ENCODE results near the gene AAGAB. TPM values are rescaled to one million over a fixed set of nuclear protein-coding genes. Genes with fewer than 3 reads are reported as not detected.

The AAGAB gene
- total and polyA plus RNA-seq, 3 donors from 2014 or later, result 36.4 to 40.4 (median 36.6) TPM

DNA sequence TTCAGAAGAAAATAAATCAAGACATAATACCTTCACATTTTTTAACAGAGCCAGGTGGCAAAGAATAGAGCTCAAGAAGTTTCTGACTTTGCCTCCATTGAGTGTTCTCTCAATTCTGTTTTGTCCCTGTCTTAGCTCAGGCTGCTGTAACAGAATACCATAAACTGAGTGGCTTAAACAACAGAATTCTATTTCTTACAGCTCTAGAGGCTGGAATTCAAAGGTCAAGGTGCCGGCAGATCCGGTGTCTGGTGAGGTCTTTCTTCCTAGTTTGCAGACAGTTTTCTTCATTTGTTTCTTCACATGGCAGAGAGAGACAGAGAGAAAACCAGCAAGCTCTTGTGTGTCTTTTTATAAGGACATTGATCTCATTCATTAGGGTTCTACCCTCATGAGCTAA is 25.8 kb upstream of the AAGAB start:
- no peak for DNase-seq
- no peaks in the 10 kb centered on the region for H3K9me3 ChIP-seq
- H3K36me3 ChIP-seq (ENCODE audit: low read depth, missing control alignments), result no peaks in the 10 kb centered on the region
- no peak overlapping the region for H3K27ac ChIP-seq
- no peaks in the 10 kb centered on the region for H3K4me1 ChIP-seq
- WGBS, 2 donors, result 51 to 64% methylated on average over 2 of the region's 2 CpGs
- intact Hi-C loops (cut with DNase I; ENCODE audit: low total_unique reads), result no loop called here
- TF ChIP-seq, protein P1, sequence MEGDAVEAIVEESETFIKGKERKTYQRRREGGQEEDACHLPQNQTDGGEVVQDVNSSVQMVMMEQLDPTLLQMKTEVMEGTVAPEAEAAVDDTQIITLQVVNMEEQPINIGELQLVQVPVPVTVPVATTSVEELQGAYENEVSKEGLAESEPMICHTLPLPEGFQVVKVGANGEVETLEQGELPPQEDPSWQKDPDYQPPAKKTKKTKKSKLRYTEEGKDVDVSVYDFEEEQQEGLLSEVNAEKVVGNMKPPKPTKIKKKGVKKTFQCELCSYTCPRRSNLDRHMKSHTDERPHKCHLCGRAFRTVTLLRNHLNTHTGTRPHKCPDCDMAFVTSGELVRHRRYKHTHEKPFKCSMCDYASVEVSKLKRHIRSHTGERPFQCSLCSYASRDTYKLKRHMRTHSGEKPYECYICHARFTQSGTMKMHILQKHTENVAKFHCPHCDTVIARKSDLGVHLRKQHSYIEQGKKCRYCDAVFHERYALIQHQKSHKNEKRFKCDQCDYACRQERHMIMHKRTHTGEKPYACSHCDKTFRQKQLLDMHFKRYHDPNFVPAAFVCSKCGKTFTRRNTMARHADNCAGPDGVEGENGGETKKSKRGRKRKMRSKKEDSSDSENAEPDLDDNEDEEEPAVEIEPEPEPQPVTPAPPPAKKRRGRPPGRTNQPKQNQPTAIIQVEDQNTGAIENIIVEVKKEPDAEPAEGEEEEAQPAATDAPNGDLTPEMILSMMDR (IDR thresholded peaks at IDR 0.05), result no peak
- no peak for TF ChIP-seq POLR2A (IDR thresholded peaks at IDR 0.05)
- H3K4me3 ChIP-seq, result no peak overlapping the region
- H3K27me3 ChIP-seq, result no peaks in the 10 kb centered on the region

DNA sequence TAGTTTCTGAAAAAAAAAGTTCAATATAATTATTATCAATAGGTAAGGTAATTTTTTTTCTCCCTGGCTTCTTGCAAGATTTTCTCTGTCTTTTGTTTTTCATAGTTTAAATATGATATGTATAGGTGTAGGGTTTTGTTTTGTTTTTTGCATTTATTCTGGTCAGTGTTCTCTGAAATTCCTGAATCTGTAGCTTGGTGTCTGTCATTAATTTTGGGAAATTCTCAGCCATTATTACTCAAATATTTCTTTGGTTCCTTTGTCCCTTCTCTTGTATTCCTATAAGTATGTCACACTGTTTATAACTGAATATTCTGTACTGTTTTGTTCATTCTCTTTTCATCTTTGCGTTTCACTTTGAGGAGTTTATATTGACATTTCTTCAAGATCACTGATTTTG is 22.2 kb upstream of the AAGAB start:
- no peak for DNase-seq
- Histone ChIP-seq H3K9me3 (no peaks in the 10 kb centered on the region), H3K27ac (no peak overlapping the region), H3K27me3 (no peaks in the 10 kb centered on the region), H3K4me1 (no peaks in the 10 kb centered on the region), H3K4me3 (no peak overlapping the region), H3K36me3 (ENCODE audit: low read depth, missing control alignments) (no peaks in the 10 kb centered on the region)
- WGBS, 2 donors, result 96% methylated on average over 1 of the region's 1 CpG
- TF ChIP-seq POLR2A (IDR thresholded peaks at IDR 0.05), result no peak
- TF ChIP-seq, protein P1 (IDR thresholded peaks at IDR 0.05), result no peak
- intact Hi-C loops (cut with DNase I; ENCODE audit: low total_unique reads), result no loop called here

DNA sequence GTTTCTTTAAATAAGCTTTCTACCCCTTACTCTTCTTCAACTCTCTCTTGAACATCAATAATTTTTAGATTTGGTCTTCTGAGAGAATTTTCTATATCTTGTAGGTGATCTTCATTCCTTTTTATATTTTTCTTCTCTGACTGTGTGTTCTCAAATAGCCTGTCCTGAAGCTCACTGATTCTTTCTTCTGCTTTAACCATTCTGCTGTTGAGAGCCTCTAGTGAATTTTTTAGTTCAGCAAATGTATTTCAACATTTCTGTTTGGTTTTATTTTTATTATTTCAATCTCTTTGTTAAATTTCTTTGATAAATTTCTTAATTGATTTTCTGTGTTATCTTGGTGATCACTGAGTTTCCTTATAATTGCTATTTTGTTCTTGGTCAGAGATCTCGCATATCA is 19.8 kb upstream of the AAGAB start:
- H3K4me3 ChIP-seq, result no peak overlapping the region
- no peak overlapping the region for H3K27ac ChIP-seq
- intact Hi-C loops (cut with DNase I; ENCODE audit: low total_unique reads), result no loop called here
- 86 to 89% methylated on average over 1 of the region's 1 CpG for WGBS, 2 donors
- no peak for TF ChIP-seq POLR2A (IDR thresholded peaks at IDR 0.05)
- TF ChIP-seq, protein P1 (IDR thresholded peaks at IDR 0.05), result no peak
- no peak for DNase-seq
- H3K36me3 ChIP-seq (ENCODE audit: low read depth, missing control alignments), result no peaks in the 10 kb centered on the region
- no peaks in the 10 kb centered on the region for H3K4me1 ChIP-seq
- no peaks in the 10 kb centered on the region for H3K27me3 ChIP-seq
- no peaks in the 10 kb centered on the region for H3K9me3 ChIP-seq

DNA sequence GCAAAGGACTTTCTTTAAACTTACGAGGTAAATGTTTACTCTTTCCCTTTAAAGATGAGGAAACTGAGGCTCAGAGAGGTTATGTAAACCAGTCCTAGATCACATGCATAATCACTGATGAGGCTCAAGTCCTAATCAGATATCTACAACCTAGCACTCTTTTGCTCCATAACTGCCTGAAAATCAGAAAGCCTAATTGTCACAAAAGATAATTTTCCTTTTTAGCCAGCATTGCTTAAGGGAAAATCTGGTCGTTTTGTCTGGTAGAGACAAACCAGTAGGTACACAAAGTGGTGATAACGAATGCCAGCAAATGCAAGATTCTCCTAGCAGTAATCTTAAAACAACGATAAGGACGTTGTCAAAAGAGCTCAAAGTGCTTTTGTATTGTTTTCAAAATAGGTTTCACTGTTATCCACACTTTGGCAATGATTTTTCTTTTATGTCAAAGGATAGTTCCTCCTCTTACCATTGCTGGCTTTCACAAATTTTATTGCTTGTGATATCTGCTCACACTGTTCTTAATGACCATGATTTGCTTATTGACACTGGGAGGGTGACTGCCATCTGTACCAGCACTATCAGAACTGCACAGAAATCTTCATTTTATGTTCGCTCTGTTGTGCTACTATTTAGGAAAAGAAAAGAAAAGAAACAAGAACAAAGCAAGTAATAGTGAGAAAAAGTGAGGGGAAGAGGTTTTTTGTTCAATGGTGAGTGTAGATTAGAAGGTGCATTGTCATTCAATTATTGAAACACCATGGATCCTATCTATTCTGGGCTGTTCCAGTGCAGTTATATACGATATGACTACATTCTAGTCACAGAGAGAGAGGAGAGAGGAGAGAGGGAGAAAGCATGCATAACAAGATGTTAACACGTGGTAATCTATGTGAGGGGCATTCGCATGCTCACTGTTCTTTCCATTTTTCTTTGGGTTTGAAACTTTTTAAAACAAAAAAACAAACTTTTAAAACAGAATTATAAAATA is 13.8 kb upstream of the AAGAB start:
- H3K9me3 ChIP-seq, result no peaks in the 10 kb centered on the region
- TF ChIP-seq, protein P1 (IDR thresholded peaks at IDR 0.05), result no peak
- TF ChIP-seq POLR2A (IDR thresholded peaks at IDR 0.05), result no peak
- H3K36me3 ChIP-seq (ENCODE audit: low read depth, missing control alignments), result no peaks in the 10 kb centered on the region
- intact Hi-C loops (cut with DNase I; ENCODE audit: low total_unique reads), result no loop called here
- H3K4me3 ChIP-seq, result no peak overlapping the region
- H3K27ac ChIP-seq, result no peak overlapping the region
- 69 to 79% methylated on average over 9 of the region's 9 CpGs for WGBS, 2 donors
- no peak for DNase-seq
- H3K27me3 ChIP-seq, result no peaks in the 10 kb centered on the region
- H3K4me1 ChIP-seq, result no peaks in the 10 kb centered on the region

Data from testis (tissue), 3 donors.